HG03460 (cell line): Measurements from ENCODE around the gene SH2D4B.
"Not testable (repeated sequence)": the region's sequence is repeated elsewhere in the genome, so short reads cannot be mapped to it uniquely, and the experiment has no call there.

Experiments
- ATAC-seq: cut with Tn5 transposase; IDR thresholded peaks from one replicate; pipeline ENCODE4 v1.9.1; 2021; ENCODE audit not compliant: unreplicated experiment

The SH2D4B gene

GRCh38 chr10:80542053-80542452 is 4.4 kb downstream of the SH2D4B start:
- ATAC-seq, result no peak

GRCh38 chr10:80542652-80543318 is 5.1 kb downstream of the SH2D4B start:
- no peak for ATAC-seq

GRCh38 chr10:80543319-80543672 is 5.6 kb downstream of the SH2D4B start:
- not testable (repeated sequence) for ATAC-seq

- no peak for ATAC-seq
Measured at GRCh38 chr10:80544316-80544953, 6.7 kb downstream of the SH2D4B start.

- no peak for ATAC-seq
Measured at GRCh38 chr10:80545258-80545881, 7.7 kb downstream of the SH2D4B start.

- no peak for ATAC-seq
Measured at GRCh38 chr10:80552151-80552646, 14.5 kb downstream of the SH2D4B start.

GRCh38 chr10:80553436-80553835 is 15.7 kb downstream of the SH2D4B start:
- no peak for ATAC-seq

- no peak for ATAC-seq
Measured at GRCh38 chr10:80554050-80554449, 16.3 kb downstream of the SH2D4B start.

- ATAC-seq, result no peak
Measured at GRCh38 chr10:80555415-80555814, 17.7 kb downstream of the SH2D4B start.

GRCh38 chr10:80561950-80562349 is 24.2 kb downstream of the SH2D4B start:
- no peak for ATAC-seq

GRCh38 chr10:80567292-80567691 is 29.6 kb downstream of the SH2D4B start:
- no peak for ATAC-seq

GRCh38 chr10:80569131-80569895 is 31.6 kb downstream of the SH2D4B start:
- no peak for ATAC-seq

GRCh38 chr10:80571352-80571751 is 33.6 kb downstream of the SH2D4B start:
- no peak for ATAC-seq

GRCh38 chr10:80579181-80579763 is 41.6 kb downstream of the SH2D4B start:
- no peak for ATAC-seq

- ATAC-seq, result no peak
Measured at GRCh38 chr10:80579849-80580637, 42.3 kb downstream of the SH2D4B start.

GRCh38 chr10:80580638-80581468 is 43.2 kb downstream of the SH2D4B start:
- no peak for ATAC-seq

- no peak for ATAC-seq
Measured at GRCh38 chr10:80581469-80581835, 43.8 kb downstream of the SH2D4B start.

- ATAC-seq, result no peak
Measured at GRCh38 chr10:80582286-80582960, 44.7 kb downstream of the SH2D4B start.

- ATAC-seq, result no peak
Measured at GRCh38 chr10:80583685-80584084, 46.0 kb downstream of the SH2D4B start.
